Mucosa of rectum (tissue), 2 donors: Measurements from ENCODE around the gene PPP1R37.

Source experiments
- H3K27ac ChIP-seq, 2 donors: one replicate each; pipeline ENCODE4 v1.7.0; 2013; ENCODE audit warnings: inconsistent platforms in 2 of 2, low read depth in 2 of 2, low read length in 2 of 2
- H3K27me3 ChIP-seq, 2 donors: one replicate each; pipeline ENCODE4 v1.7.0; 2013; ENCODE audit warnings: low read length in 2 of 2; ENCODE audit not compliant: control insufficient read depth in 2 of 2, insufficient read depth in 2 of 2
- H3K36me3 ChIP-seq, 2 donors: one replicate each; pipeline ENCODE4 v1.7.0; 2013; ENCODE audit warnings: low read length in 2 of 2; ENCODE audit not compliant: control insufficient read depth in 2 of 2, insufficient read depth in 2 of 2
- H3K4me1 ChIP-seq, 2 donors: one replicate each; pipeline ENCODE4 v1.7.0; 2013; ENCODE audit warnings: low read length in 2 of 2, mild to moderate bottlenecking in 1 of 2; ENCODE audit not compliant: control insufficient read depth in 2 of 2, insufficient read depth in 2 of 2
- H3K4me3 ChIP-seq, 2 donors: one replicate each; pipeline ENCODE4 v1.7.0; 2013; ENCODE audit warnings: low read length in 2 of 2
- H3K9ac ChIP-seq, 2 donors: one replicate each; pipeline ENCODE4 v1.7.0; 2013; ENCODE audit warnings: low read length in 2 of 2, low read depth in 1 of 2, mild to moderate bottlenecking in 1 of 2
- H3K9me3 ChIP-seq, 2 donors: one replicate each; pipeline ENCODE4 v1.7.0; 2013; ENCODE audit warnings: low read length in 2 of 2; ENCODE audit not compliant: control insufficient read depth in 2 of 2
- donor health status: healthy.
- donor health status: Normal muscosa, but diverticular disease.

Gene PPP1R37

DNA sequence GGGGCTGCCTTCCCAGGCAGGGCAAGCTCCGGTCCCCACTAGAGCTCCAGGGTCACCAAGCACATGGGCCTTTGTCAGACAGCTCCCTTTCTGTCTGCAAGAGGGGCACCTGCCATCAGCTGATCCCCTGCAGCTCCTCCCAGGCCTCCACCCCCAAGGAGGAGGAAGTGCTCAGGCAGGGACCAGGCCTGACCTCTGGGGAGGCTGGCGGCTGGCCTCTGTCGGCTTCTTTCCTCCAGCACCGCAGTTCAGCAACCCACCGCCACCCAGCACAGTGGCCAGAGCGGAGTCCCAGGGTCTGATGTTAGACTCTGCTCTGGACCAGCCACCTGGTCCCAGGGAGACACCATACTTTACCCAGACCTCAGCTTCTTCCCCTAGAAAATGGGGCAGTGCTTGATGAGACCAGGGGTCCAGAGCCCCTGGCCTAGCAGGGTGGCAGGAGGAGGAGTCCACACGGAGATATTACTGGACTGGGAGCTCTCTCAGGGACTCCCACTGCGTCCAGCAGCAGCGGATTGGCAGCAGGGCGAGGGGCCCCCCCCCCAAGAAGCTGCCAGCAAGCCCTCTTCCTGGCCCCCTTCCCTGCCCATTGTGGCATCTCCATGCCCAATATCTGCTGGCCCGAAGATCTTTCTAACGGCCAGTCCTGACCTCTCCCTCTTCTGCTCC, 43.7 kb downstream of the PPP1R37 start:
- H3K4me1 ChIP-seq = peaks cover 0 to 8% of the 10 kb centered on the region in 2 donors
- no peaks in the 10 kb centered on the region for H3K27me3 ChIP-seq
- H3K9ac ChIP-seq = no peak overlapping the region
- no peaks in the 10 kb centered on the region for H3K9me3 ChIP-seq
- H3K27ac ChIP-seq = peak overlapping the region; percentile 58 to 72
- H3K36me3 ChIP-seq = peaks cover 9% of the 10 kb centered on the region in 2 donors
- H3K4me3 ChIP-seq = no peak overlapping the region

GRCh38 chr19:45137179-45137761, 44.3 kb downstream of the PPP1R37 start:
- Histone ChIP-seq H3K9ac (no peak overlapping the region), H3K27me3 (no peaks in the 10 kb centered on the region)

DNA sequence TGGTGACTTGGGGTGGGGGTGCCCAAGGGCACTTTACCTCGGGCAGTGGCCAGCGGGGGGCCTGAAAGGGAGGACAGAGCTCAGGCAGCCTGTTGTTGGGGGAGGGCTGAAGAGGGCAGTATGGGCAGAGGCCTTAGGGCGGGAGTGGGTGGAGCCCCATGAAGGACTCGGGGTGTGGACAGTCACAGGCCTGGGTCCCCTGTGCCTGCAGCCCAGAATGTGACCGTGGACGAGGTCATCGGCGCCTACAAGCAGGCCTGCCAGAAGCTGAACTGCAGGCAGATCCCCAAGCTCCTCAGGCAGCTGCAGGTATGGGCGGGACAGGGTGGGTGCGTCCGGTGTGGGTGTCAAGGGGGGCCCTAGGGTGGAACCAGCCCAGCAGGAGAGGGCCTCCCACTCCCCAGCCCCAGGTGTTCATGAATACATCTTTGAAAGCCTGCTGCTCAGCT, 45.3 kb downstream of the PPP1R37 start:
- peaks cover 0 to 8% of the 10 kb centered on the region in 2 donors for H3K4me1 ChIP-seq
- H3K27ac ChIP-seq = peak overlapping the region in 1 of 2 donors; percentile 29

More at GRCh38 chr19:45137179-45137761, 44.3 kb downstream of the PPP1R37 start:
- Histone ChIP-seq H3K4me1 (peaks cover 0 to 8% of the 10 kb centered on the region in 2 donors), H3K36me3 (peaks cover 14 to 15% of the 10 kb centered on the region in 2 donors), H3K27ac (peak overlapping the region; percentile 58 to 72), H3K4me3 (no peak overlapping the region), H3K9me3 (no peaks in the 10 kb centered on the region)

GRCh38 chr19:45139286-45140143, 46.5 kb downstream of the PPP1R37 start:
- no peak overlapping the region for H3K4me3 ChIP-seq
- no peak overlapping the region for H3K9ac ChIP-seq
- H3K9me3 ChIP-seq = no peaks in the 10 kb centered on the region
- H3K4me1 ChIP-seq = peaks cover 0 to 8% of the 10 kb centered on the region in 2 donors
- peaks cover 22 to 26% of the 10 kb centered on the region in 2 donors for H3K36me3 ChIP-seq
- H3K27ac ChIP-seq = no peak overlapping the region
- no peaks in the 10 kb centered on the region for H3K27me3 ChIP-seq

More for the DNA sequence above, 45.3 kb downstream of the PPP1R37 start:
- no peak overlapping the region for H3K9ac ChIP-seq
- H3K4me3 ChIP-seq = no peak overlapping the region
- H3K27me3 ChIP-seq = no peaks in the 10 kb centered on the region
- H3K36me3 ChIP-seq = peaks cover 22 to 23% of the 10 kb centered on the region in 2 donors
- no peaks in the 10 kb centered on the region for H3K9me3 ChIP-seq

DNA sequence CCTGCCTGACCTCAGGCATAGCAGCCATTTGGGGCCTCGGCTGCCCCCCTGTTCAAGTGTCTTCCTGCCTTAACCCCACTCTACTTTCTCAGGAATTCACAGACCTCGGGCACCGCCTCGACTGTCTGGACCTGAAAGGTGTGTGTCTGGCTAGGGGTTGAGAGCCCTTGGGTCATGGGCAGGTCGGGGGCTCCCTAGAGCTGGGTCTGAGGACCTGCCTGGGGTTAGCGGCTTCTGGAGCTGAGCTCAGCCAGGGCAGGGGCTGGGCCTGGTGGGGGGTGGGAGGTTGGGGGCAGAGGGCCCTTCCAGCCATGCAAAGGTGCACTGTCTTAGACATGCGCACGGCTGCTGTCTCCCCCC, 47.1 kb downstream of the PPP1R37 start:
- no peaks in the 10 kb centered on the region for H3K27me3 ChIP-seq
- H3K36me3 ChIP-seq = peaks cover 22 to 26% of the 10 kb centered on the region in 2 donors
- no peak overlapping the region for H3K9ac ChIP-seq
- no peaks in the 10 kb centered on the region for H3K9me3 ChIP-seq
- no peak overlapping the region for H3K27ac ChIP-seq
- H3K4me1 ChIP-seq = peaks cover 0 to 8% of the 10 kb centered on the region in 2 donors
- no peak overlapping the region for H3K4me3 ChIP-seq

GRCh38 chr19:45140533-45140932, 47.6 kb downstream of the PPP1R37 start:
- H3K36me3 ChIP-seq = peaks cover 24 to 26% of the 10 kb centered on the region in 2 donors
- no peaks in the 10 kb centered on the region for H3K27me3 ChIP-seq
- H3K27ac ChIP-seq = no peak overlapping the region
- H3K4me3 ChIP-seq = no peak overlapping the region
- H3K4me1 ChIP-seq = peaks cover 0 to 8% of the 10 kb centered on the region in 2 donors
- H3K9ac ChIP-seq = no peak overlapping the region
- no peaks in the 10 kb centered on the region for H3K9me3 ChIP-seq

DNA sequence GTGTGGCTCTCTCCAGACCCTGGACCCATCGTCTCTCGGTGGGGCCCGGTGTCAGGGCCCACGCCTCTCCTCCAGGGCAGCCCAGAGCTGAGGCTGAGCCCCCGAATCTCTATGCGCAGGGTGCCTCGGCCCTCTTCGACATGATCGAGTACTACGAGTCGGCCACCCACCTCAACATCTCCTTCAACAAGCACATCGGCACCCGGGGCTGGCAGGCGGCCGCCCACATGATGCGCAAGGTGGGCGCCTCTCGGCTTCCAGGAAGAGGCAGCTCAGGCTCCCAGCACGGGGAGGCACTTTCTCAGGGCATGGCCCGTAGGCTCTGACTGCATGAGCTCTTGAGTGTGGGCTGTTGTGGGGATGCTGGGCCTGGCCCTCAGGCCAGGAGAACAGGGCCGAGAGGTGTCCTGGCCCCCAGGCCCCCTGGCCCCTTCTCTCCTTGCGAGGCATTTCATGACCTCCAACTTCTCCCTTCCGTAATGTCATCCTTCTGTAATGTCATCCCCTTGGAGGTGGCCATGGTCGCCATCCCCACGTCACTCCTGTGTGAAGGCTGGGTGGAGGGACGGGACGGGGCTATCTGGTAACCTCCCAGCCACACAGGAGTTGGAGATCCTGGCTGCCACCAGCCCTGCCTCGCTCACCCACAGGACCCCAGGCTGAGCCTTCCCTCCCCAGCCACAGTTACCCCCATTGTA, 48.4 kb downstream of the PPP1R37 start:
- Histone ChIP-seq H3K4me3 (no peak overlapping the region), H3K36me3 (peaks cover 24 to 26% of the 10 kb centered on the region in 2 donors), H3K9ac (no peak overlapping the region), H3K9me3 (no peaks in the 10 kb centered on the region), H3K27ac (no peak overlapping the region), H3K27me3 (no peaks in the 10 kb centered on the region), H3K4me1 (peaks cover 0 to 7% of the 10 kb centered on the region in 2 donors)

- Histone ChIP-seq H3K36me3 (peaks cover 24 to 27% of the 10 kb centered on the region in 2 donors), H3K27ac (no peak overlapping the region), H3K27me3 (no peaks in the 10 kb centered on the region), H3K4me1 (no peaks in the 10 kb centered on the region), H3K9me3 (no peaks in the 10 kb centered on the region), H3K9ac (no peak overlapping the region), H3K4me3 (no peak overlapping the region)
These were observed 49.2 kb downstream of the PPP1R37 start for GRCh38 chr19:45142016-45142725.

GRCh38 chr19:45142726-45143110, 49.7 kb downstream of the PPP1R37 start:
- Histone ChIP-seq H3K27me3 (no peaks in the 10 kb centered on the region), H3K27ac (no peak overlapping the region), H3K9ac (no peak overlapping the region), H3K4me1 (no peaks in the 10 kb centered on the region), H3K36me3 (peaks cover 24 to 29% of the 10 kb centered on the region in 2 donors), H3K4me3 (no peak overlapping the region), H3K9me3 (no peaks in the 10 kb centered on the region)
